GM18951 (cell line): ENCODE measurements around the gene ENPP6.

Experiments used
- POLR2A ChIP-seq: IDR thresholded peaks from 4 replicates; pipeline ENCODE4 v1.6.1; 2011; ENCODE audit warnings: mild to moderate bottlenecking; ENCODE audit not compliant: insufficient read length, insufficient read depth; ENCODE audit errors: extremely low read depth
- in situ Hi-C: fragments of 300-500 bp; cut with MboI; formaldehyde crosslinking; loops from one replicate; pipeline ENCODE4 v1.12.0; 2022; ENCODE audit warnings: low sequenced_read_pairs, mixed read lengths, inconsistent platforms; ENCODE audit not compliant: unreplicated experiment

Gene ENPP6

DNA sequence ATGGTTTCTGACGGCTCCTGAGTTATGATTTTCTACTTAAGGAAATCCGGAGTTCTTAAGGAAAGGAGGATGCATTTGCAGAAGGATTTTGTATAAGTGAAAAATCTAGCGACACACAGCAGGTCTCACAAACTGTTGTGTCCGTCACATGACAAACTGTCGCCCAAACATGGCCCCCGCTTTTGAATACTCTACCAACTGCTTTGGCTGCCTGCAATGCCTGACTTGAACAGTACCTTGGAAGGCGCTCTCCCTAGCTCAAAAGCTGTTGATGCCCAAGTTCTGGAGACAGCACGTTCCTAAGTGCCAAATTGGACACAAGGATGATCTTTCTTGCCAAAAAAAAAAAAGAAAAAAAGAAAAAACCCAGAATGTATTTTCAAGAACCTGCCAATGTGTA is 103.2 kb downstream of the ENPP6 start:
- TF ChIP-seq POLR2A = no peak
- in situ Hi-C loops = no loop called here

- in situ Hi-C loops = no loop called here
- TF ChIP-seq POLR2A = no peak
Observed at GRCh38 chr4:184112006-184112550, 105.6 kb downstream of the ENPP6 start.

- no peak for TF ChIP-seq POLR2A
- in situ Hi-C loops = no loop called here
Observed at GRCh38 chr4:184111233-184111832, 106.3 kb downstream of the ENPP6 start.

- in situ Hi-C loops = no loop called here
- TF ChIP-seq POLR2A = no peak
Observed at GRCh38 chr4:184110452-184111224, 107.0 kb downstream of the ENPP6 start.

- TF ChIP-seq POLR2A = no peak
- in situ Hi-C loops = no loop called here
Observed at GRCh38 chr4:184108006-184108501, 109.6 kb downstream of the ENPP6 start.

DNA sequence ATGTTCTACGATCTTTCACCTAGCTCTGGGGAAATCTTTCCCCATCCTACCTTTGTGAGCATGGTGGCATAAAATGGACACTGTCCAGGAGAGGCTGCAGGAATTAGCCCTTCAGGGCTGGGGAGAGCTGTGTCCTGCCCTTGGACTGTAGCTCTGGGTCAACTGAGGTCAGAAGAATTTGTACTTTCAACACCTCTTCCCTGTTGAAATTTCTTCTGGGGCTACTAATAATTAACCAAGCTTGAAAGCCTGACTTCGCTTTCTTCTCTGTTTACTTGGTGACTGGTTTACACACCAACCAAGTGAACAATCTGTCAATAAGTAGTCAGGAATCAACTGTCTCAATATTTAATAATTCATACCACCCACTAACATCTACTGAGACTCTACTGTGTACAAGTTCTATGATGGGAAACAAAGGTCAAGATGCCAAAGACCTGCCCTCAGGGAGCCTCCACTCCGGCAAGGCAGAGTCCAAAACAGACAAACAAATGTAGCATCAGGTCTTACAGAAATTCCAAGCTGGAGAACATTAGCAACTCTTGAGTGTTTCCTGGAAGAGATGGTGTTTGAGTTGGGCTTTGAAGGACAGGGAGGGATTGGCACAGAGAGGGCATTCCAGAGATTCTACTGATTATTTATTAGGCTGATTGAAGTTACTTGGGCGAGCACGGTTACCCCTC is 113.1 kb downstream of the ENPP6 start:
- in situ Hi-C loops = no loop called here

DNA sequence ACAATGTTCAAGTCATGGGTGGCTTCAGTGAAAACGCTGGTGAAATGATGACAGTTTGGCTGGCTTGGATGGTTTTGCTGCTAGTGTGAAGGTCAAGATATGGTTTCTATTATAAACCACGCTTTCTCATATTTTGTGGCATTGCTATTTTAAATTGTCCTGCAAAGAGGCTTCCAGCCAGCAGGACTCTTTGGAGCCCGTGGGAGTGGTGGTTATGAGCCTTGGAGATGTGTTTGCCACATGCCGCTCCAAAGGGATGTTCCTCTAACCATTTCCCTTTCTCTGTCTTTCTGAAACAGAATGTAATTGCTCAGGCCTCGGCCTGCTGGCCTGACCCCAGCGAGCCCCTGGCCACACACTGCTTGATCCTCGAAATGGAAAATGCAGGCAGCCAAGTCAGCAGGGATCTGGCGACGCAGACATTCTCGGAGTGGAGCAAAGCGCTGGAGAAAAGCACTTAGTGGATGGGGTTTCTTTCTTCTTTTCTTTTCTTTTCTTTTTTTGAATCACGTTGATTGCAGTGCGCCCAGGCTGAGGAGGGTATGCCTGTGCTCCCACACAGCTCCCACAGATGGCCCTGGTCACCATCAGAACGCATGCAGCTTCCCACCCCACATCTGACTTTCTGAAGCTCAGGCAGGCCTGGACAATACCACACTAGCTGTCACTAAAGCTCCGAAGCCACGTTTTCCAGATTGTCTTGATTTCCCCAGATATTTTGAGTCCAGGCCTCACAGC is 114.0 kb downstream of the ENPP6 start:
- TF ChIP-seq POLR2A = no peak
- in situ Hi-C loops = no loop called here

More for the DNA sequence above, 113.1 kb downstream of the ENPP6 start:
- TF ChIP-seq POLR2A = no peak

GRCh38 chr4:184102927-184103326 is 114.7 kb downstream of the ENPP6 start:
- in situ Hi-C loops = no loop called here
- no peak for TF ChIP-seq POLR2A

- in situ Hi-C loops = no loop called here
- TF ChIP-seq POLR2A = no peak
Observed at GRCh38 chr4:184102488-184102887, 115.2 kb downstream of the ENPP6 start.

DNA sequence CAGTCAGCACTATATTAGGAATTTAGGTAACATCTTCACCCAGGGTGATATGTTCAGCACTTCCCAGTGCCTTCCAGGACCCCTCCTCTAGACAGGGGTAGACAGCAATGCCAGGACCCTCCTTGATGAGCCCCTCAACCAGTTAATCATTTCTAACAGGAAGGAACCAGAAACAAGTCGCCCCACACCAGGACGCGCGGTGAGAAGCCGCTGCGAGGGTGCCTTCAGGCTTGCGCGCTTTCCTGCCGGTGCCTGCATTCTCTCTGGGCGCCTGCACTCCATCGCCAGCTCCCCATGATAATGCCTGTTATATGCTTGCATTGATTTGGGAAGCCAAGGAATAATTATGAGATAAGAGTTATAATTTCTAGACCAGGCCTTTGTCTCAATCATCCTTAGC is 116.0 kb downstream of the ENPP6 start:
- in situ Hi-C loops = no loop called here
- TF ChIP-seq POLR2A = no peak

GRCh38 chr4:184100297-184100885 is 117.3 kb downstream of the ENPP6 start:
- TF ChIP-seq POLR2A = no peak
- in situ Hi-C loops = no loop called here

GRCh38 chr4:184099535-184099966 is 118.1 kb downstream of the ENPP6 start:
- no peak for TF ChIP-seq POLR2A
- in situ Hi-C loops = no loop called here
